ENCODE results near the gene POLR2L. TPM values are rescaled to one million over a fixed set of nuclear protein-coding genes. Genes with fewer than 3 reads are reported as not detected.

The POLR2L gene
- total and polyA plus RNA-seq, 2 of the 13 experiments (the other 11 are each of a cell fraction or from before 2014, with no cell fraction given) = 104 to 114 TPM

DNA sequence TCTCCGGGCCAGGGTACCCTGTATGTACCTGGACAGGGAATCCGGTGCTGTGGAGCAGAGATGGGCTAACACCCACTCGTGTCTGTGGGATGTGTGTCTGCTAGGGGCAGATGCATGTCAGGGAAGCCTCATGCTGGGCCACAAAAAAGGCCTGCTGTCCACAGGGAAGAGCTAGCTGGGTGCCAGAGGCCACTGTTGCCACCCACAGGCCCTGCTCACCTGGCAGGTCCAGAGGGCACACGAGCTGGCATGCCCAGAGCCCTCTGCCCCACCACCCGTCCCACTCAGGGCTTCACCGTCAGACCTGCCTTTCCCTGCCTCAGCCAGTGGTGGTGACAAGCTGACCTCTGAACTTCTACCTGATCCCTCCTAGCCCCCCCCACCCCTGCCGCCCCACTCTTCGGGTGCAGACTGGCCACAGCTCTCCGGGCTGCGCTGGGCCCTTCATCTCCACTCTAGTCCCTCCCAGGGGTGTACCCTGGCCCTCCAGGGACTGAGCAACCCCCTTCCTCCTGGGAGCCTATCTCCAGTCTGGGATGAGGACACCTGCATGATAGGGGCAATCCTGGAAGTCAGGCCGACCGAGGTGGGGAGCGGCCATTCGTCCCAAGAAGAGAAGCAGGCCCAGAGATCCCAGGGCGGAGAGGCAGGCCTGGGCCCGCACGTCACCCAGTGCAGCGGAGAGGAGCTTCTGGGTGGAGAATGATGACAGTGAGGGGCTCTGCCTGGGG is 45.6 kb downstream of the POLR2L start (continued):
- TF ChIP-seq, protein P1, sequence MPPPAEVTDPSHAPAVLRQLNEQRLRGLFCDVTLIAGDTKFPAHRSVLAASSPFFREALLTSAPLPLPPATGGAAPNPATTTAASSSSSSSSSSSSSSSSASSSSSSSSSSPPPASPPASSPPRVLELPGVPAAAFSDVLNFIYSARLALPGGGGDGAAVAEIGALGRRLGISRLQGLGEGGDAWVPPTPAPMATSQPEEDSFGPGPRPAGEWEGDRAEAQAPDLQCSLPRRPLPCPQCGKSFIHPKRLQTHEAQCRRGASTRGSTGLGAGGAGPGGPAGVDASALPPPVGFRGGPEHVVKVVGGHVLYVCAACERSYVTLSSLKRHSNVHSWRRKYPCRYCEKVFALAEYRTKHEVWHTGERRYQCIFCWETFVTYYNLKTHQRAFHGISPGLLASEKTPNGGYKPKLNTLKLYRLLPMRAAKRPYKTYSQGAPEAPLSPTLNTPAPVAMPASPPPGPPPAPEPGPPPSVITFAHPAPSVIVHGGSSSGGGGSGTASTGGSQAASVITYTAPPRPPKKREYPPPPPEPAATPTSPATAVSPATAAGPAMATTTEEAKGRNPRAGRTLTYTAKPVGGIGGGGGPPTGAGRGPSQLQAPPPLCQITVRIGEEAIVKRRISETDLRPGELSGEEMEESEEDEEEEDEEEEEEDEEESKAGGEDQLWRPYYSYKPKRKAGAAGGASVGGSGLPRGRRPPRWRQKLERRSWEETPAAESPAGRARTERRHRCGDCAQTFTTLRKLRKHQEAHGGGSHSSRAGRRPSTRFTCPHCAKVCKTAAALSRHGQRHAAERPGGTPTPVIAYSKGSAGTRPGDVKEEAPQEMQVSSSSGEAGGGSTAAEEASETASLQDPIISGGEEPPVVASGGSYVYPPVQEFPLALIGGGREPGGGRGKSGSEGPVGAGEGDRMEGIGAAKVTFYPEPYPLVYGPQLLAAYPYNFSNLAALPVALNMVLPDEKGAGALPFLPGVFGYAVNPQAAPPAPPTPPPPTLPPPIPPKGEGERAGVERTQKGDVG (CRISPR knock-in tag; IDR thresholded peaks at IDR 0.05; ENCODE audit: borderline replicate concordance) = no peak
- TF ChIP-seq HMG20B (CRISPR knock-in tag; conservative IDR thresholded peaks at IDR 0.05) (no peak), ISL2 (CRISPR knock-in tag; IDR thresholded peaks at IDR 0.05) (no peak), ZSCAN31 (CRISPR knock-in tag; IDR thresholded peaks at IDR 0.05; ENCODE audit: low read depth) (peak; percentile 21; the same call in 1 of the 2 replicates), RARG (CRISPR knock-in tag; IDR thresholded peaks at IDR 0.05; ENCODE audit: low read depth) (no peak), REXO4 (CRISPR knock-in tag; IDR thresholded peaks at IDR 0.05; ENCODE audit: borderline replicate concordance) (no peak), ZNF496 (CRISPR knock-in tag; IDR thresholded peaks at IDR 0.05; ENCODE audit: insufficient replicate concordance) (no peak), SNAI1 (CRISPR knock-in tag; IDR thresholded peaks at IDR 0.05; ENCODE audit: borderline replicate concordance) (0 out of 2 replicates have a peak, but pooled peaks have one; percentile 67), ZNF296 (CRISPR knock-in tag; conservative IDR thresholded peaks at IDR 0.05) (no peak), ZNF441 (CRISPR knock-in tag; IDR thresholded peaks at IDR 0.05; ENCODE audit: borderline replicate concordance) (no peak), ZMYM2 (CRISPR knock-in tag; IDR thresholded peaks at IDR 0.05) (no peak), ZFP1 (CRISPR knock-in tag; IDR thresholded peaks at IDR 0.05) (no peak; the same call in 1 of the 2 replicates)
- TF ChIP-seq, protein P2, sequence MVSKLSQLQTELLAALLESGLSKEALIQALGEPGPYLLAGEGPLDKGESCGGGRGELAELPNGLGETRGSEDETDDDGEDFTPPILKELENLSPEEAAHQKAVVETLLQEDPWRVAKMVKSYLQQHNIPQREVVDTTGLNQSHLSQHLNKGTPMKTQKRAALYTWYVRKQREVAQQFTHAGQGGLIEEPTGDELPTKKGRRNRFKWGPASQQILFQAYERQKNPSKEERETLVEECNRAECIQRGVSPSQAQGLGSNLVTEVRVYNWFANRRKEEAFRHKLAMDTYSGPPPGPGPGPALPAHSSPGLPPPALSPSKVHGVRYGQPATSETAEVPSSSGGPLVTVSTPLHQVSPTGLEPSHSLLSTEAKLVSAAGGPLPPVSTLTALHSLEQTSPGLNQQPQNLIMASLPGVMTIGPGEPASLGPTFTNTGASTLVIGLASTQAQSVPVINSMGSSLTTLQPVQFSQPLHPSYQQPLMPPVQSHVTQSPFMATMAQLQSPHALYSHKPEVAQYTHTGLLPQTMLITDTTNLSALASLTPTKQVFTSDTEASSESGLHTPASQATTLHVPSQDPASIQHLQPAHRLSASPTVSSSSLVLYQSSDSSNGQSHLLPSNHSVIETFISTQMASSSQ (IDR thresholded peaks at IDR 0.05; ENCODE audit: low read depth) = no peak
- TF ChIP-seq, protein P2 (CRISPR knock-in tag; IDR thresholded peaks at IDR 0.05; ENCODE audit: borderline replicate concordance) = no peak
- TF ChIP-seq, protein P3, sequence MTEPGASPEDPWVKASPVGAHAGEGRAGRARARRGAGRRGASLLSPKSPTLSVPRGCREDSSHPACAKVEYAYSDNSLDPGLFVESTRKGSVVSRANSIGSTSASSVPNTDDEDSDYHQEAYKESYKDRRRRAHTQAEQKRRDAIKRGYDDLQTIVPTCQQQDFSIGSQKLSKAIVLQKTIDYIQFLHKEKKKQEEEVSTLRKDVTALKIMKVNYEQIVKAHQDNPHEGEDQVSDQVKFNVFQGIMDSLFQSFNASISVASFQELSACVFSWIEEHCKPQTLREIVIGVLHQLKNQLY (CRISPR knock-in tag; IDR thresholded peaks at IDR 0.05) = no peak
- TF ChIP-seq, protein P4, sequence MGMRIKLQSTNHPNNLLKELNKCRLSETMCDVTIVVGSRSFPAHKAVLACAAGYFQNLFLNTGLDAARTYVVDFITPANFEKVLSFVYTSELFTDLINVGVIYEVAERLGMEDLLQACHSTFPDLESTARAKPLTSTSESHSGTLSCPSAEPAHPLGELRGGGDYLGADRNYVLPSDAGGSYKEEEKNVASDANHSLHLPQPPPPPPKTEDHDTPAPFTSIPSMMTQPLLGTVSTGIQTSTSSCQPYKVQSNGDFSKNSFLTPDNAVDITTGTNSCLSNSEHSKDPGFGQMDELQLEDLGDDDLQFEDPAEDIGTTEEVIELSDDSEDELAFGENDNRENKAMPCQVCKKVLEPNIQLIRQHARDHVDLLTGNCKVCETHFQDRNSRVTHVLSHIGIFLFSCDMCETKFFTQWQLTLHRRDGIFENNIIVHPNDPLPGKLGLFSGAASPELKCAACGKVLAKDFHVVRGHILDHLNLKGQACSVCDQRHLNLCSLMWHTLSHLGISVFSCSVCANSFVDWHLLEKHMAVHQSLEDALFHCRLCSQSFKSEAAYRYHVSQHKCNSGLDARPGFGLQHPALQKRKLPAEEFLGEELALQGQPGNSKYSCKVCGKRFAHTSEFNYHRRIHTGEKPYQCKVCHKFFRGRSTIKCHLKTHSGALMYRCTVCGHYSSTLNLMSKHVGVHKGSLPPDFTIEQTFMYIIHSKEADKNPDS (CRISPR knock-in tag; IDR thresholded peaks at IDR 0.05) = no peak
- TF ChIP-seq, protein P5, sequence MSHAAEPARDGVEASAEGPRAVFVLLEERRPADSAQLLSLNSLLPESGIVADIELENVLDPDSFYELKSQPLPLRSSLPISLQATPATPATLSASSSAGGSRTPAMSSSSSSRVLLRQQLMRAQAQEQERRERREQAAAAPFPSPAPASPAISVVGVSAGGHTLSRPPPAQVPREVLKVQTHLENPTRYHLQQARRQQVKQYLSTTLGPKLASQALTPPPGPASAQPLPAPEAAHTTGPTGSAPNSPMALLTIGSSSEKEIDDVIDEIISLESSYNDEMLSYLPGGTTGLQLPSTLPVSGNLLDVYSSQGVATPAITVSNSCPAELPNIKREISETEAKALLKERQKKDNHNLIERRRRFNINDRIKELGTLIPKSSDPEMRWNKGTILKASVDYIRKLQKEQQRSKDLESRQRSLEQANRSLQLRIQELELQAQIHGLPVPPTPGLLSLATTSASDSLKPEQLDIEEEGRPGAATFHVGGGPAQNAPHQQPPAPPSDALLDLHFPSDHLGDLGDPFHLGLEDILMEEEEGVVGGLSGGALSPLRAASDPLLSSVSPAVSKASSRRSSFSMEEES (CRISPR knock-in tag; IDR thresholded peaks at IDR 0.05) = no peak
